NCI-H2196 treated with DMSO at 0.1 percent for 48 hours (cell line): Measurements from ENCODE around the gene C1GALT1C1.

Experiments
- DNase-seq: peaks from one replicate; lab custom pipeline; 2025; ENCODE audit not compliant: unreplicated experiment; lab: John Stamatoyannopoulos, UW

Gene C1GALT1C1

DNA sequence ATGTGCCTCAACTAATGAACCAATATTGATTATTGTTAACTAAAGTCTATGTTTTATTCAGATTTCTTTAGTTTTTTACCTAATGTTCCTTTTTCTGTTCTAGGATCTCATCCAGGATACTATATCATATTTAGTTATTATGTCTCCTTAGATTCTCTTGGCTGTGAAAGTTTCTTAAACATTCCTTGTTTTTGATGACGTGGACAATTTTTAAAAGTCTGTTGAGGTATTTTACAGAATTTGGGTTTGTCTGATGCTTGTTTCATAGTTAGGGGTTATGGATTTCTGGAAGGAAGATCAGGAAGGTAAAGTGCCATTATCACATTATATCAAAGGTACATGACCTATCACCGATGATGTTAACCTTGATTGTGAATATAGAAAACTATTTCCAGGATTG, 44.2 kb downstream of the C1GALT1C1 start:
- DNase-seq = no peak
